ENCODE data around the gene SAXO2.
"Not testable (repeated sequence)": the region's sequence is repeated elsewhere in the genome, so short reads cannot be mapped to it uniquely, and the experiment has no call there.

The SAXO2 gene

DNA sequence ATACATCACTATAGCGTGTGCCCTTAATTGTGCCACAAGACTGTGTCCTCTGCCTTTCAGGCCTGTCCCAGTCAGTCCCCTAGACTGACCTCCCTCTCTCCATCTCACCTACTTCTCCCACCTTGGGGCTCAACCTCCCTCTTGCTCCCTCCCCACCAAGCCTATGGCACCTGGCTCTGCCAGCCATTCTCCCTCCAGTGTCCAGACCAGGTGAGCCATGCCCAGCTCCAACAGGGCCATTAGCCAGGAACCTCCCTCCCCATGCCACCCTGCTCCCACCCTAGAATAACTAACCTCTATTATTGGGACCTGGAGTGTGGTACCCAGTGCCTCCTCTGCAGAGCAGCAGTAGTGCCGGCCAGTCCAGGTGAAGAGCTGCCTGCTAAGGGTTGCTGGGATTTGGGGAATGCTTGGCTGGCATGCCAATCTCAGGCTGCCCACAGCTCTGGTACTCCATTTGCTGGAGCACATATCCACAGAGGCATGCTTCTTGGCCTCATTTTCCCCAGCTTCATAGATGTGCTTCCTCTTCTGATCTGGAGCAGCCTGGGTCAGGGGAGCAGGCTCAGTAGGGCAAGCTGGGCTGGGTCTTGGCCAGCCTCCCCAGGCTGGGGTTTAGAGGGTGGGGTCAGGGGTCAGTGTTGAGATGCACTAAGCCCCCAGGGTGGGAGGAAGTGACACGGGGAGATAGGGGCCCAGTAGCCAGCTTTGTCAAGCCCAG is 38.8 kb downstream of the SAXO2 start:
- DNase-seq (no peak), ATAC-seq (no peak)
- H3K4me1 Mint-ChIP-seq = peaks cover 20% of the 10 kb centered on the region
- no peaks in the 10 kb centered on the region for H3K27me3 Mint-ChIP-seq
- H3K27ac Mint-ChIP-seq = peak overlapping the region in 1 of 2 donors; percentile 72
- H3K9me3 Mint-ChIP-seq = no peaks in the 10 kb centered on the region
- no peak overlapping the region for H3K4me3 Mint-ChIP-seq

DNA sequence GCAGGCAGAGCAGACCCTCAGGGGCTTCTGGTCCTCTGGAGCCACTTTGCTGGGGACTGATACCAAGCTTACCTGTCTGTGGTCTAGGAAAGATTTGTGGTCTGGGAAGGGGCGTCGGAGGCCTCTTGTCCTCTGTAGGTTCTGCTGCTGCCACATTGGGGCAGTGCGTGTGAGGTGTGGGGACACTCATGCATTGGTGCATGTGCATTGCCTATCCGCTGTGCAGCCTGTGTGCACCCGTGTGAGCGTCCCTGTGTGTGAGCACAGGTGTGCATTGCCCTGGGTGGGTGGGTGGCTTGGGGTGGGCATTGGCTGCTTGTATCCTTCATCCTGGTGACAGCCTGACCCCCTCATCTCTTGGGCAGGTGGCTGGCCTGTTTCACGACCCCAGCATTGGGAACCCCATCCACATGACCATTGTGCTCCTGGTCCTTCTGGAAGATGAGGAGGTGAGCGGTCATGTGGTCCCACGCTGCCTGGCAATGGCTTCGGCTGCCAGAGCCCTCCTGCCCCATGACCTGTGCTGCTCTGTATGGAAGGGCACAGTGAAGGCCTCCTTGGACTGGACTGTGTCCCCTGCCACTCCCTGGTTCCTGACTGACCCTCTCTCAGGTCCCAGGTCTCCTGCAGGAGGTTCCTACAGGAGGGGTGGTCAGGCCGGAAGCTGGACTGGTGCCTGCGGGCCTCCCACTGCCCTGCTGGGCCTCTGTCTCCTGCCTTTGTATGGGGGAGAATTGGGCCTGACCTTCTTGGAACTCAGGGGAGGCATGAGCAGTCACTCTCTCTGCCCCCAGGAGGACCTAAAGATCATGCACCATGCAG is 41.5 kb downstream of the SAXO2 start:
- Mint-ChIP-seq H3K4me1 (peaks cover under 1% of the 10 kb centered on the region), H3K27me3 (no peaks in the 10 kb centered on the region), H3K4me3 (no peak overlapping the region), H3K9me3 (no peaks in the 10 kb centered on the region), H3K27ac (peak overlapping the region in 1 of 2 donors; percentile 21)
- no peak for DNase-seq
- ATAC-seq = no peak

DNA sequence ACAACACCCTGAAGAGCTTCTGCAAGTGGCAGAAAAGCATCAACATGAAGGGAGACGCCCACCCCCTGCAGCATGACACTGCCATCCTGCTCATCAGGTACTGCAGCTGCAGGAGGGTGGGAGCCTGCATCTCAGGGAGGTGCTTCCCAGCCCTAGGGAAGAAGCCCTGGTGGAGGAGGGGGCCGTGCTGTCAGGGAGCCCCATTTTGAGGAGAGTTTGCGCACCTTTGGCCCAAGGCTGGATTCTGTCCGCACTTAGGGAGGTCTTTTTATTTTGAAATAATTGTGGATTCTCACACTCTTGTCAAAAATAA is 42.1 kb downstream of the SAXO2 start:
- Mint-ChIP-seq H3K27me3 (no peaks in the 10 kb centered on the region), H3K9me3 (no peaks in the 10 kb centered on the region), H3K4me1 (no peaks in the 10 kb centered on the region), H3K4me3 (no peak overlapping the region), H3K27ac (no peak overlapping the region)
- DNase-seq (no peak), ATAC-seq (peak; percentile 11)

DNA sequence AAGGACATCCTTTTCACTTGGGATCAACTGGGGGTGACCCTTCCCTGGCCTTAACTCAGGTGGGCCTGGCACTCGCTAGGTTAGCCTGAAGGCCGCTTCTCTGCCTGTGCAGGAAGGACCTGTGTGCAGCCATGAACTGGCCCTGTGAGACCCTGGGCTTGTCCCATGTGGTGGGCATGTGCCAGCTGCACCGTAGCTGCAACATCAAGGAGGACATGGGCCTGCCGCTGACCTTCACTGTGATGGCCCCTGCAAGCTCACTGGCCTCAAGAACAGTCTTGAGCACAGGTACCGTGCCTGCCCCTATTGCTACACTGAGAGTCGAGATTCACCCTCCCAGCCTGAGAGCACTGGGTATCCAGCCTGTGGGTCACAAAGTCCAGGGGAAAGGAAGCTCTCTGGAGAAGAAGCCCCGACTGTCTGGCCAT is 43.0 kb downstream of the SAXO2 start:
- no peak for DNase-seq
- Mint-ChIP-seq H3K9me3 (peaks cover 0 to 4% of the 10 kb centered on the region in 2 donors), H3K4me3 (no peak overlapping the region), H3K27me3 (no peaks in the 10 kb centered on the region), H3K4me1 (no peaks in the 10 kb centered on the region), H3K27ac (no peak overlapping the region)
- no peak for ATAC-seq

DNA sequence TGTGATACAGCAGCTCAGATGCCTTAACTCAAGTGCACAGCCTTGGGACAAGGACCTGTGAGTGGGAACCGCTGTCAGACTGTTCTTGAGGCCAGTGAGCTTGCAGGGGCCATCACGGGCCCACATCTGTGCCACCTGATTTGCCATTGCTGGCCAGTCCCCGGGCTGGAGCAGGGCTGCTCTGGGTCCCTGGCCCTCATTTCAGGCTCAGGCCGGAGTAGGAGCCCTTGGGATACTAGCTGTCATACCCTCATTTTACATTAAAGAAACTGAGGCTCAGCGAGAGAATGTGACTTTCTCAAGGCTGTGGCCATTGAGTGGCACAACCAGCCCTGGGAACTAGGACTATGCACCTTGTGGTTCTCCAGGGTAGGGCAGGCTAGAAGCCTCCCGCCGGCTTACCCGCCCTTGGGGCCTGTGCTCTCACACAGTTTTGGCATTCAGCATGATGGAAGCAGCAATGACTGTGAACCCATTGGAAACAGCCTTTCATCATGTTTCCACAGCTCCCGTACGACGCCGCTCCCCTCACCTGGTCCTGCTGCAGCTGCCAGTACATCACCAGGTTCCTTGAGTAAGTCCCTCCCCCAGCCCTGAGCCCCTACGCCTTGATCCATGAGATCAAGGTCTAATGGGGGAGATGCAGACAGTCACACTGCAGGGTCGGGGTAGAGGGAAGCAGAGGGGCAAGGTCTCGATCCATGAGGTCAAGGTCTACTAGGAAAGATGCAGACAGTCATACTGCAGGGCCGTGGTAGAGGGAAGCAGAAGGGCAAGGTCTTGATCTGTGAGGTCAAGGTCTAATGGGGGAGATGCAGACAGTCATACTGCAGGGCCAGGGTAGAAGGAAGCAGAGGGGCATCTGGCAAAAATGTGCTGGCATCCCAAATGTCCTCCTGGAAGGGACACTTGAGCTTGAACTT is 44.4 kb downstream of the SAXO2 start:
- peaks cover 0 to 8% of the 10 kb centered on the region in 2 donors for H3K9me3 Mint-ChIP-seq
- DNase-seq (no peak), ATAC-seq (no peak)
- H3K27me3 Mint-ChIP-seq = no peaks in the 10 kb centered on the region
- no peak overlapping the region for H3K4me3 Mint-ChIP-seq
- no peaks in the 10 kb centered on the region for H3K4me1 Mint-ChIP-seq
- no peak overlapping the region for H3K27ac Mint-ChIP-seq

DNA sequence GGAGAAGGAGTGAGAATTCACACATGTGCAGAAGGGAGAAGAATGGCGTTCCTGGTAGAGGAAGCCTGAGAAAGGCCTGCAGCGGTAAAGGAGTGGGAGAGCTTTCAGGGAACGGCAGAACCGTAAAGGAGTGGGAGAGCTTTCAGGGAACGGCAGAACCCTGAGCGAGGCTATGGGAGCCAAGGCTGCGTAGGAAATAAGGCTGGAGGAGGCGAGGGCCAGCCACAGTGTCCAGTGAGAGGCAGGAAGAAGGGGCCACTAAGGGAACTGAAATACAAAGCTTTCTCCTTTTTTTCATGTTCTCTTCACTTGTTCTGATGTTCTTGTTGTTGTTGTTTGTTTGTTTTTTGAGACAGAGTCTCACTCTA is 45.1 kb downstream of the SAXO2 start:
- H3K4me3 Mint-ChIP-seq = no peak overlapping the region
- H3K27ac Mint-ChIP-seq = no peak overlapping the region
- no peaks in the 10 kb centered on the region for H3K4me1 Mint-ChIP-seq
- H3K27me3 Mint-ChIP-seq = no peaks in the 10 kb centered on the region
- DNase-seq (no peak), ATAC-seq (no peak)
- H3K9me3 Mint-ChIP-seq = peaks cover 0 to 8% of the 10 kb centered on the region in 2 donors

DNA sequence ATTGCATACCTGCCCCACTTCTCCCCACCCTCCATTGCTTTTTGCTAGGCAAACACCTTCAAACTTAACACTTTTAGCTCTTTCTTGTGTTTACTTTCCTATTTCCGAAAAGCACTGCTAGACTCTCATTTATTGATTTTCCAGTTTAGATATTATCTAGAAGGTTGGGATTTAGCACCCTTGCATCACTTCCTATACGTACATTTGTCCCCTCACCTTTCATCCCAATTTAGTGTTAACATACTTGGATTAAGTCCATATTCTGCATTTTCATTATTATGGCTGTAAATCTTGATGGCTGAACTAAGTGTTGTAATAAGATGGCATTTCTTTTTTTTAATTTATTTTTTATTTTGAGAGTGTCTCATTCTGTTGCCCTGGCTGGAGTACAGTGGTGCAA is 47.2 kb downstream of the SAXO2 start:
- DNase-seq (no peak), ATAC-seq (no peak)
- Mint-ChIP-seq H3K27me3 (no peaks in the 10 kb centered on the region), H3K4me3 (no peak overlapping the region), H3K4me1 (no peaks in the 10 kb centered on the region), H3K9me3 (peaks cover 0 to 8% of the 10 kb centered on the region in 2 donors), H3K27ac (no peak overlapping the region)

DNA sequence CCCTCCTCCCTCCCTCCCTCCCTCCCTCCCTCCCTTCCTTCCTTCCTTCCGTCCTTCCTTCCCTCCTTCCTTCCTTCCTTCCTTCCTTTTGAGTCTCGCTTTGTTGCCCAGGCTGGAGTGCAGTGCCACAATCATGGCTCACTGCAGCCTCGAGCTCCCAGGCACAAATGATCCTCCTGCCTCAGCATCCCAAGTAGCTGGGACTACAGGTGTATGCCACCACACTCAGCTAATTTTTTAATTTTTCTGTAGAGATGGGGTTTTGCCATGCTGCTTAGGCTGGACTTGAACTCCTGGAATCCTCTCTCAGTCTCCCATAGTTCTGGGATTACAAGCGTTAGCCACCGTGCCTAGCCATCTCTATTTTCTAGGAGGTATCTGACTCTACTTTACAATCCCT is 48.7 kb downstream of the SAXO2 start:
- not testable (repeated sequence) for H3K27ac Mint-ChIP-seq, H3K4me3 Mint-ChIP-seq, H3K4me1 Mint-ChIP-seq, H3K9me3 Mint-ChIP-seq, H3K27me3 Mint-ChIP-seq, DNase-seq, ATAC-seq

DNA sequence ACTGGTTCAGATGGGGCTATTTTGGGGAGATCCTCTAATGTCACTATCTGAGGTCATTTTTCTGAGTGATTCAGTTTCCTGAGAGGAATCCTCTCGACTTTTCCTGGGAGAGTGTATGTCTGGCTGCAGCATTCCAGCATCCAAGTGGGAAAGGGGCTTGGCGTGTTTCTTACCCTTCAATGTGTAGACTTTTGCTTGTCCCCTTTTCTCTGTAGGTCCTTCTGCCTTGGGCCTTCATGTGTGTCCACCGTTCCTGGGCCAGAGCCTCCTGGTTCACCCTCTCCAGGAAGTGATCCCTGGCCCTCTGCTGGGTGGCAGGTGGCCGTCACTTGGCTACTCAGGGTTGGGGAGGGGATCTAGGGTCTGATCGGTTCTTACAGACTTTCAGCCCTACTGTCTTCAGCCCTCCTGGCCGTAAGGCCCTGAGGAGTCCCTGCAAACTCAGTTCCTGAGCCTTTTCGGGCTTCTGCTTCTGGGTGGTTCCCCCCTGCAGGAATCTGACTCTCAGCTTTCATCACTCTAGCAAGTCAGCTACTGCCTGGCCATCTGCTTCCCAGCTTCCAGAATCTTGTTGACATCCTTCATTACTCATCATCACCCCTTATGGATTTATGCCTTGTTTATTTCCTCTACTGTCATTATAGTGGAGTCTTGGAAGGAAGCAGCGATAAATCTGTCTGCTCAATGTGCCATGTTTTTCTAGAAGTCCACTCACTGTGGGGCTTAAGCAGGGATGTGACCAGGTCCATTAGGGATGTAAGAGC is 50.1 kb downstream of the SAXO2 start:
- no peaks in the 10 kb centered on the region for H3K4me1 Mint-ChIP-seq
- DNase-seq = no peak
- H3K9me3 Mint-ChIP-seq = peaks cover 0 to 8% of the 10 kb centered on the region in 2 donors
- no peak for ATAC-seq
- H3K27ac Mint-ChIP-seq = peak overlapping the region in 1 of 2 donors; percentile 62
- no peaks in the 10 kb centered on the region for H3K27me3 Mint-ChIP-seq
- H3K4me3 Mint-ChIP-seq = no peak overlapping the region

DNA sequence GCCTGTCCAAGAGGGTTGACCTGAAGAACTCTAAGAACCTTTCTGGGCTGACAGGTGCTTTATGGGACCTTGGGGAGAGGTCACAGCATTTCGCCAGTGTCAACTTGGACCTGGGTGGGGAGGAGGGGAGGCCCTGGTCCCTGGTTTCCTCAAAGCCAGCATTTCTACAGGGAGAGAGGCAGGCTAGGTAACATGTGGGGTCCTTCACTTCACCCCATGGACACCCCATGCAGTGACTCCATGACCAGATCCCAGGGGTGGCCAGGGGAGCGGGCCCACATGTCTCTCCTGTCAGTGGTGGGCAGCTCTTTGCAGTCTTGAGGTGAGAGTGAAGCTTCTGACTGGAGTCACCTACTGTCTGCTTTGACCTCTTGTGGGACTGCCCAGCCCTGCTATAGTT is 50.8 kb downstream of the SAXO2 start:
- H3K4me1 Mint-ChIP-seq = no peaks in the 10 kb centered on the region
- no peak for DNase-seq
- no peak overlapping the region for H3K27ac Mint-ChIP-seq
- H3K9me3 Mint-ChIP-seq = peaks cover 0 to 8% of the 10 kb centered on the region in 2 donors
- H3K4me3 Mint-ChIP-seq = no peak overlapping the region
- H3K27me3 Mint-ChIP-seq = no peaks in the 10 kb centered on the region
- ATAC-seq = no peak

DNA sequence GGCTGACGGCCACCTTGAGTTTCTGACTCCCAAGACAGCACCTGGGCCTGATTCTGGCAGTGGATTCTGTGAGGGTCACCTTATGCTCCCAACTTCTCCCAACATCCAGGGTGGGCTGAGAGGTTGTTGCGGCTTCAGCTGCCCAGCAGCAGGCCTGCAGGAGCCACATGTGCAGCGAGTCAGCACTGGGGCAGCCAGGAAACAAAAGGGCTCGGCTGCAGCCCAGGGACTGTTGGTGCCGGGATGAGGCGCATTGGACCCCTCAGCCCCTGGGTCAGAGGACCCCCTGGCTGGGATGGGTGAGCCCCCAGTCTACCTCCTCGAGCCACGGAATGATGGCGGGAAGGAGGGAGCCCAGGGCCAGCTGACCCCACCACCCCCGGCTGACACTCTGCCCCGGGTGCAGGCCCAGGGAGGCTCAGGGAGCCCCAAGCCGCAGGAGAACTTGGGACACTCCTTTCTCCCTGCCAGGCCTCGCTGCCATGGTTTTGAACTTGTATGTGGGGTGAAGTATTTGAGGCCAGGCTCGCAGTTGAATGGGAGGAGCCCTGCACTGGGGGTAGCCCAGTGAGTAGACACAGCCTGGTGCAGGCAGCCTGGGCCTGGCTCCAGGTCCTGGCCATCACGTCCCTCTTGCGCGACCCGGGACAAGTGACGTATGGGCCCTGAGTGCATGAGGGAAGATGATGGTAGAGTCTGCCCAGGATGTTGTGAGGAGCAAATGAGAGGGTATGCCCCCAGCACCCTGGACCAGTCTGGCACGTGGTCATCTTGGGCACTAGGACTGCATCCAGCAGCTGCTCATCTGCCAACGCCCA is 51.5 kb downstream of the SAXO2 start:
- not testable (repeated sequence) for H3K4me1 Mint-ChIP-seq, H3K4me3 Mint-ChIP-seq, ATAC-seq, H3K9me3 Mint-ChIP-seq, DNase-seq, H3K27ac Mint-ChIP-seq, H3K27me3 Mint-ChIP-seq

DNA sequence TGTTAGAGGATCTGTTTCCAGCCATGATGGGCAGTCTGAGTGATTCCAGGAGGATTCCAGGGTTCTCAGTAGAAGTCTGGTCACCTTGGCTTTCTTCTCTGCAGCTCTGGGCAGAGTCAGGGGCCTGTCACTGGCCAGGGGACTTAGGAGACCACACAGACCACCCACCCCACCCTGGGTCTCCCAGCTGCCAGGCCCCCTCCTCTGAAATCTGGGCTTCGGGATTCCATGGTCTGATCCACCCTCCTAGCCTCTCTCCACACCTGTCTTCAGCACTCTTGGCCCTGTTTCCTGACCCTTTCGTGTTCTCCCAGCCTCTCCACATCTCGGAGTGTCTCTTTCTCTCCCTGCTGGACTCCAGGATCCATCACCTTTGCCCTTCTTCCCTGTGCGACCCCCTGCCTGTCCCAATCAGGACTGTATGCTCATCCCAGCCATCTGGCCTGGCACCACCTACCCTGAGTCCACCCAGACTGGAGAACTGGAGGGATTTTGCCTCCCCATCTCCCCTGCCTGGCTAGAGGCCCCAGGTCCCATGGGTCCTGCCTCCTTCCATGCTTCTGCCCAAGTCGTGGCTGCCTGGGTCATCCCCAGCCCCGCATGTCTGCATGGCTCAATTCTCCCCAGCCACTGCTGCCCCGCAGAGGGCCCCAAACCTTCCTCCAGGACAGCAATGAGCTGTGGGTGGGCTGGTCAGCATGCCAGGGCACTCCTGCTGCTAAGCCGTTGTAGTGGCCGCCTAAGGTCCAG is 52.3 kb downstream of the SAXO2 start:
- DNase-seq (no peak), ATAC-seq (no peak)
- H3K4me1 Mint-ChIP-seq = no peaks in the 10 kb centered on the region
- peak overlapping the region; percentile 42 to 61 for H3K27ac Mint-ChIP-seq
- H3K4me3 Mint-ChIP-seq = no peak overlapping the region
- H3K27me3 Mint-ChIP-seq = no peaks in the 10 kb centered on the region
- peaks cover 0 to 8% of the 10 kb centered on the region in 2 donors for H3K9me3 Mint-ChIP-seq

DNA sequence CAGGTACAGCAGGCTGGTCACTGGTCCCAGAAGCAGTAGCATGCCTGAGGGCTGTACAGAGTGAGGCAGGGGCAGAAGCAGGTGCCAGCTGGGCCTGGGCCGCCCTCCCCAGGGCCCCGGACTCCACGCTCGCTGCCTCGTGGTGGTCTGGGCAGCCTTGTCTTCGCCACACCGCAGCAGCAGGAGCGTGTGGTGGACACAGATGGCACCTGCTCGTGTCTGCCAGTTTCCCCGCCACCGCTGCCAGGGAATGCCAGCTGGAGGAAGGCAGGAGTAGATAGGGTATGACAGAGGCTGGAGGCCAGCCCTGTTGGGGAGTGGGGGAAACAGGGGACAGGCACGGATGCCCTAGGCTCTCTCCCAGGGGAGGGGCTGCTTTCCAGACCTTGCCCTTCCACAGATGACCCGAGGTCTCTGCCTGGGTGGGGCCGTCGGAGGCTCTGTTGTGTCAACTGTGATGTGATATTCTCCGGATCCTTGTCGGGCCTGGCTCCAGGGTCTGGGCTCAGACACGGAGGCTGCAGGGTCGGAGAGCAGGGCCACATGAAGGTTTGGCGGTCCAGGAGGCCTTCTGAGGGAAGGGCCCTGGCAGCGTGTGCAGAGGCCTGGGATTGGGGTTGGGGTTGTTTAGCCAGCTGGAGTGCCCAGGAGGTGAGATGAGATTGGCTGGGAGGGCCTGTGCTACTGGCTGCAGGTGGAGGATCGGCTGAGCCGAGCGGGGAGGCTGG is 53.1 kb downstream of the SAXO2 start:
- Mint-ChIP-seq H3K9me3 (peaks cover 0 to 4% of the 10 kb centered on the region in 2 donors), H3K4me3 (no peak overlapping the region), H3K27ac (no peak overlapping the region), H3K27me3 (no peaks in the 10 kb centered on the region), H3K4me1 (no peaks in the 10 kb centered on the region)
- no peak for ATAC-seq
- no peak for DNase-seq
